Neuronal stem cell (in vitro differentiated cells): ENCODE results near the gene CERS4.
"Not testable (repeated sequence)": the region's sequence is repeated elsewhere in the genome, so short reads cannot be mapped to it uniquely, and the experiment has no call there.

ENCODE experiments used
- DNase-seq: peaks from one replicate; pipeline ENCODE4 v3.0.0-alpha.2; 2013; ENCODE audit warnings: low spot score
- H2AFZ ChIP-seq: one replicate; pipeline ENCODE4 v1.6.1; 2013; ENCODE audit warnings: mild to moderate bottlenecking, low read length, inconsistent platforms
- H2AK5ac ChIP-seq: 2 replicates; pipeline ENCODE4 v1.6.1; 2013; ENCODE audit warnings: low read depth, mild to moderate bottlenecking, inconsistent platforms, low read length, moderate library complexity, mixed read lengths
- H2BK120ac ChIP-seq: 2 replicates; pipeline ENCODE4 v1.6.1; 2013; ENCODE audit warnings: low read depth, mild to moderate bottlenecking, inconsistent platforms, low read length, moderate library complexity, mixed read lengths
- H2BK12ac ChIP-seq: one replicate; pipeline ENCODE4 v1.6.1; 2013; ENCODE audit warnings: low read length, inconsistent platforms
- H2BK15ac ChIP-seq: 2 replicates; pipeline ENCODE4 v1.6.1; 2013; ENCODE audit warnings: mild to moderate bottlenecking, low read length, inconsistent platforms, mixed read lengths
- H2BK5ac ChIP-seq: one replicate; pipeline ENCODE4 v1.6.1; 2013; ENCODE audit warnings: inconsistent platforms, mild to moderate bottlenecking, low read length, moderate library complexity
- H3K14ac ChIP-seq: one replicate; pipeline ENCODE4 v1.6.1; 2013; ENCODE audit warnings: low read length, inconsistent platforms
- H3K18ac ChIP-seq: 2 replicates; pipeline ENCODE4 v1.6.1; 2013; ENCODE audit warnings: low read length, inconsistent platforms
- H3K23ac ChIP-seq: 2 replicates; pipeline ENCODE4 v1.6.1; 2013; ENCODE audit warnings: low read depth, mild to moderate bottlenecking, mixed read lengths, low read length, inconsistent platforms; ENCODE audit not compliant: poor library complexity
- H3K27ac ChIP-seq: replicated peaks from 3 replicates; pipeline ENCODE4 v1.5.1; 2013; ENCODE audit warnings: low read length, inconsistent platforms
- H3K27me3 ChIP-seq, 3 experiments: 2 replicates each; pipeline ENCODE4 v1.6.1; 2013; ENCODE audit warnings: low read length in 3 of 3, mild to moderate bottlenecking in 2 of 3, inconsistent platforms in 1 of 3, low read depth in 1 of 3, mixed read lengths in 1 of 3, moderate library complexity in 1 of 3; ENCODE audit not compliant: control insufficient read depth in 3 of 3, insufficient read depth in 3 of 3
- H3K36me3 ChIP-seq, 2 donors: replicated peaks in 1 of 2; 2 replicates each; pipeline ENCODE4 v1.6.1; 2013; ENCODE audit warnings: low read length in 2 of 2; ENCODE audit not compliant: control insufficient read depth in 2 of 2, insufficient read depth in 2 of 2
- H3K4ac ChIP-seq: 2 replicates; pipeline ENCODE4 v1.6.1; 2013; ENCODE audit warnings: inconsistent platforms, mild to moderate bottlenecking, low read length, moderate library complexity
- H3K4me1 ChIP-seq, 2 donors: 1 replicate in 1 of 2; 2 replicates in 1 of 2; pipeline ENCODE4 v1.6.1; 2013; ENCODE audit warnings: low read length in 2 of 2, low read depth in 1 of 2; ENCODE audit not compliant: control insufficient read depth in 2 of 2, insufficient read depth in 1 of 2
- H3K4me2 ChIP-seq: one replicate; pipeline ENCODE4 v1.6.1; 2013; ENCODE audit warnings: mild to moderate bottlenecking, low read length, inconsistent platforms; ENCODE audit not compliant: insufficient read depth, poor library complexity, severe bottlenecking
- H3K4me3 ChIP-seq, 2 donors: 2 replicates each; pipeline ENCODE4 v1.5.1; 2013; ENCODE audit warnings: low read length in 2 of 2, mild to moderate bottlenecking in 2 of 2, inconsistent platforms in 1 of 2, moderate library complexity in 1 of 2
- H3K79me1 ChIP-seq: one replicate; pipeline ENCODE4 v1.6.1; 2013; ENCODE audit warnings: low read depth, mild to moderate bottlenecking, inconsistent platforms, low read length, moderate library complexity
- H3K9ac ChIP-seq: one replicate; pipeline ENCODE4 v1.6.1; 2013; ENCODE audit warnings: mild to moderate bottlenecking, low read depth, low read length, inconsistent platforms; ENCODE audit not compliant: poor library complexity
- H3K9me3 ChIP-seq, 2 donors: replicated peaks in 1 of 2; 2 replicates each; pipeline versions ENCODE3 to v1.6.1; 2013; ENCODE audit warnings: low read length in 2 of 2, mild to moderate bottlenecking in 2 of 2, inconsistent platforms in 1 of 2, low read depth in 1 of 2, mixed read lengths in 1 of 2, moderate library complexity in 1 of 2; ENCODE audit not compliant: control insufficient read depth in 2 of 2, insufficient read depth in 1 of 2
- H4K8ac ChIP-seq: one replicate; pipeline ENCODE4 v1.6.1; 2013; ENCODE audit warnings: low read depth, mild to moderate bottlenecking, inconsistent platforms, low read length, moderate library complexity
- H4K91ac ChIP-seq: one replicate; pipeline ENCODE4 v1.6.1; 2013; ENCODE audit warnings: low read length, low read depth, mild to moderate bottlenecking, inconsistent platforms; ENCODE audit not compliant: poor library complexity
- WGBS, 2 donors: extraction: QIAGEN DNeasy Blood & Tissue Kit; methylation state at CpG; one replicate each; pipeline ENCODE4 v1.1.7; 2013; ENCODE audit warnings: missing lambda C conversion rate in 2 of 2, mixed read lengths in 1 of 2; ENCODE audit not compliant: insufficient read length in 2 of 2, insufficient replicate concordance in 1 of 2; ENCODE audit errors: extremely low coverage in 2 of 2; 5-methylcytosine and 5-hydroxymethylcytosine counted together

The CERS4 gene

GRCh38 chr19:8245869-8246835 is 37.0 kb downstream of the CERS4 start:
- no peak overlapping the region for H2BK5ac ChIP-seq
- no peak for DNase-seq
- H3K27me3 ChIP-seq, result no peaks in the 10 kb centered on the region
- no peak overlapping the region for H3K9ac ChIP-seq
- H4K8ac ChIP-seq, result no peak overlapping the region
- H3K18ac ChIP-seq, result no peak overlapping the region
- no peak overlapping the region for H2AK5ac ChIP-seq
- no peak overlapping the region for H3K27ac ChIP-seq
- no peak overlapping the region for H3K14ac ChIP-seq
- peaks cover 11 to 14% of the 10 kb centered on the region in 2 donors for H3K9me3 ChIP-seq
- no peak overlapping the region for H3K4ac ChIP-seq
- no peak overlapping the region for H2AFZ ChIP-seq
- no CpG with 5 or more reads among the region's 11 CpGs for WGBS, 2 donors
- H3K23ac ChIP-seq, result no peak overlapping the region
- H2BK12ac ChIP-seq, result no peak overlapping the region
- peaks cover 8 to 19% of the 10 kb centered on the region in 2 donors for H3K36me3 ChIP-seq
- no peak overlapping the region for H2BK15ac ChIP-seq
- peaks cover 1 to 6% of the 10 kb centered on the region in 2 donors for H3K4me1 ChIP-seq
- no peak overlapping the region for H3K4me2 ChIP-seq
- no peak overlapping the region for H3K4me3 ChIP-seq
- no peak overlapping the region for H2BK120ac ChIP-seq
- no peak overlapping the region for H4K91ac ChIP-seq
- H3K79me1 ChIP-seq, result peaks cover 8% of the 10 kb centered on the region

DNA sequence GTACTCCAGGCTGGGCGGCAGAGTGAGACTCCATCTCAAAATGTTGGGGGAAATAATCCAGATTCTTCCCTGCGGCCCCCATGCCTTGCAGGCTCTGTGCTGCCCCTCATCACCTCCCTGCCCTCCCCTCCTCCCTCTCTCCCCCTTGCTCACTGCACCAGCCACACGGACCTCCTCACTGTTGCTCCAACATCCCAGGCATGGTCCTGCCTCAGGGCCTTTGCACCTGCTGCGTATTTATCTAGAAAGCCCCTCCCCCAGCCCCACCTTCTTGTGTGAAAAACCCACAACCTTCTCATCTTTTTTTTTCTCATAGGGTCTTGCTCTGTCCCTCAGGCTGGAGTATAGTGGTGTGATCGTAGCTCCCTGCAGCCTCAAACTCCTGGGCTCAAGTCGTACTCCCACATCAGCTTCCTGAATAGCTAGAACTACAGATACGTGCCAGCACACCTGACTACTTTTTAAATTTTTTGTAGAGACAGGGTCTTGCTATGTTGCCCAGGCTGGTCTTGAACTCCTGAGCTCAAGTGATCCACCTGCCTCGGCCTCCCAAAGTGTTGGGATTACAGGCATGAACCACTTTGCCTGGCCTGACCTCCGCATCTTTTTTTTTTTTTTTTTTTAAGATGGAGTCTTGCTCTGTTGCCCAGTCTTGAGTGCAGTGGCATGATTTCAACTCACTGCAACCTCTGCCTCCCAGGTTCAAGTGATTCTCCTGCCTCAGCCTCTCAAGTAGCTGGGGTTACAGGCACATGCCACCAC is 38.1 kb downstream of the CERS4 start:
- H3K36me3 ChIP-seq, result peaks cover 8 to 14% of the 10 kb centered on the region in 2 donors
- H3K4me3 ChIP-seq, H3K18ac ChIP-seq, H3K9ac ChIP-seq, H2AFZ ChIP-seq, H3K4me2 ChIP-seq, H2BK12ac ChIP-seq, H3K27me3 ChIP-seq, H4K91ac ChIP-seq, H3K27ac ChIP-seq, H2BK120ac ChIP-seq, H3K23ac ChIP-seq, DNase-seq, H3K4me1 ChIP-seq, H2AK5ac ChIP-seq, H3K14ac ChIP-seq, H2BK5ac ChIP-seq, H3K79me1 ChIP-seq, H3K4ac ChIP-seq, H2BK15ac ChIP-seq: not testable (repeated sequence)
- peak overlapping the region; percentile 43 for H4K8ac ChIP-seq
- WGBS, 2 donors, result no CpG with 5 or more reads among the region's 9 CpGs
- H3K9me3 ChIP-seq, result peaks cover 11 to 12% of the 10 kb centered on the region in 2 donors

DNA sequence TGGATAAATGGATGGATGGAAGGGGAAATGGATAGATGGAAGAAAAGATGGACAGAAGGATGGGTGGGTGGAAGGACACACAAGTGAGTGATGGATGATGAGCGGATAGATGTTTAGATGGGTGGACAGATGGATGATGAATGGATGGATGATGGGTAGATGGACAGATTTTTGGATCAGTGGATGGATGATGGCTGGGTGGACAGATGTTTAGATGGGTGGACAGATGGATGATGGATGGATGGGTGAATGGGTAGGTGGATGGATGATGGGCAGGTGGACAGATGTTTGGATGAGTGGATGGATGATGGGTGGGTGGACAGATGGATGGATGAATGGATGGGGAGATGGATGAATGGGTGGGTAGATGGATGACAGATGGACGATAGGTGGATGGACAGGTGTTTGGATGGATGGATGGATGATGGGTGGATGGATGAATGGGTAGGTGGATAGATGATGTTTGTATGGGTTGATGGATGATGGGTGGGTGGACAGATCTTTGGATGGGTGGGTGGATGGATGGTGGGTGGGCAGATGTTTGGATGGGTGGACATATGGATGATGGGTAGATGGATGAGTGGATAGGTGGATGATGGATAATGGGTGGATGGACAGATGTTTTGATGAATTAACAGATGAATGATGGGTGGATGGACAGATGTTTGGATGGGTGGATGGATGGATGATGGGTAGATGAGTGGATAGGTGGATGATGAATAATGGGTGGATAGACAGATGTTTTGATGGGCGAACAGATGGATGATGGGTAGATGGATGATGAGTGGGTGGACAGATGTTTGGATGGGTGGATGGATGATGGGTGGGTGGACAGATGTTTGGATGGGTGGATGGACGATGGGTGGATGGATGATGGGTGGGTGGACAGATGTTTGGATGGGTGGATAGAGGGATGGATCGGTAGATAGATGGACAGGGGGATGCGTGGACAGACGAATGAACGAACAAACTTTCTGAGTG is 39.5 kb downstream of the CERS4 start:
- Histone ChIP-seq H3K9me3 (peaks cover 0 to 3% of the 10 kb centered on the region in 2 donors), H3K4me3 (no peak overlapping the region), H3K4me1 (no peaks in the 10 kb centered on the region), H3K18ac (no peak overlapping the region), H3K27me3 (no peaks in the 10 kb centered on the region), H3K4ac (no peak overlapping the region), H3K36me3 (peaks cover 8 to 14% of the 10 kb centered on the region in 2 donors), H3K79me1 (peaks cover 9% of the 10 kb centered on the region), H3K14ac (peak overlapping the region; percentile 31), H3K23ac (no peak overlapping the region), H2BK120ac (no peak overlapping the region), H2BK12ac (peak overlapping the region; percentile 46), H3K9ac (peak overlapping the region; percentile 21), H3K27ac (no peak overlapping the region), H4K8ac (no peak overlapping the region), H2AK5ac (peak overlapping the region; percentile 25), H2BK15ac (no peak overlapping the region), H3K4me2 (no peak overlapping the region), H2AFZ (no peak overlapping the region), H2BK5ac (no peak overlapping the region), H4K91ac (no peak overlapping the region)
- no peak for DNase-seq
- WGBS, 2 donors, result 100% methylated on average over 1 of the region's 8 CpGs; no CpG with 5 or more reads in 1 of the 2 donors
